ENCODE measurements around the gene EHD2. TPM values are rescaled to one million over a fixed set of nuclear protein-coding genes. Genes with fewer than 3 reads are reported as not detected.

The EHD2 gene
- total and polyA plus RNA-seq, 2 of the 4 experiments (the other 2 are of a cell fraction) = 35.3 to 181 TPM

- no peak overlapping the region for H2AFZ ChIP-seq (replicated peaks; ENCODE audit: low read length, poor library complexity)
- no peak overlapping the region for H4K5ac ChIP-seq (ENCODE audit: low read depth, low read length)
- DNase-seq (no peak), ATAC-seq (ENCODE audit: low read depth) (no peak)
- no peak overlapping the region for H2BK15ac ChIP-seq (ENCODE audit: low read depth, low read length)
- POLR2A ChIA-PET (ENCODE audit: unreplicated experiment) = no interaction called here
- H3K36me3 ChIP-seq (ENCODE audit: control insufficient read depth, insufficient read depth, low read length) = no peaks in the 10 kb centered on the region
- no TSS peak for BruUV-seq (replicated peaks)
- H2AK9ac ChIP-seq (replicated peaks; ENCODE audit: low read depth, low read length, poor library complexity) = no peak overlapping the region
- no peak overlapping the region for H3K4me2 ChIP-seq (ENCODE audit: low read depth, low read length)
- H3K27ac ChIP-seq (ENCODE audit: insufficient read depth, low read length) = no peak overlapping the region
- no peaks in the 10 kb centered on the region; the same call in 1 of the 2 replicates for H3K9me1 ChIP-seq (ENCODE audit: insufficient read depth, low read length)
- CTCF ChIA-PET = interaction anchor here (1.0 kb wide), 1 partner anchor 24 kb away, joined by 3 read pairs; no protein-coding TSS in a partner anchor
- H3K18ac ChIP-seq (ENCODE audit: low read depth, low read length) = no peak overlapping the region
- intact Hi-C loops (cut with micrococcal nuclease) (no loop called here), in situ Hi-C loops (cut with MboI; ENCODE audit: low sequenced_read_pairs) (no loop called here), dilution Hi-C loops (cut with HindIII; ENCODE audit: low sequenced_read_pairs, unreplicated experiment) (no loop called here)
- no peak overlapping the region for H3K4me3 ChIP-seq (ENCODE audit: insufficient read depth, low read depth, low read length)
- no peak overlapping the region for H2BK120ac ChIP-seq (ENCODE audit: low read depth, low read length)
- no peak overlapping the region for H4K91ac ChIP-seq (ENCODE audit: insufficient read depth, low read depth, low read length)
- H3K9me3 ChIP-seq (ENCODE audit: control insufficient read depth, insufficient read depth, low read length) = no peaks in the 10 kb centered on the region
- H2BK5ac ChIP-seq (ENCODE audit: low read depth, low read length, poor library complexity, severe bottlenecking) = no peak overlapping the region
- H2BK20ac ChIP-seq (ENCODE audit: low read depth, low read length) = no peak overlapping the region
- no peak overlapping the region for H3K56ac ChIP-seq (ENCODE audit: extremely low read depth, insufficient read depth, low read length)
- no peak overlapping the region for H3K4ac ChIP-seq (ENCODE audit: low read depth, low read length)
- no peaks in the 10 kb centered on the region for H4K20me1 ChIP-seq (ENCODE audit: insufficient read depth, low read length)
- no peak overlapping the region for H3K23ac ChIP-seq (ENCODE audit: low read depth, low read length)
- H4K8ac ChIP-seq (ENCODE audit: low read depth in 2 of 2, low read length in 2 of 2) = no peak overlapping the region
- H2AK5ac ChIP-seq (ENCODE audit: low read depth, low read length) = no peak overlapping the region
- no peak overlapping the region for H3K14ac ChIP-seq (replicated peaks; ENCODE audit: low read depth, low read length)
- H3K4me1 ChIP-seq (ENCODE audit: control insufficient read depth, insufficient read depth, low read length) = no peaks in the 10 kb centered on the region
- no peak overlapping the region for H3K9ac ChIP-seq (ENCODE audit: low read depth, low read length)
- H3K27me3 ChIP-seq (ENCODE audit: control insufficient read depth, insufficient read depth, low read length) = peaks cover 9% of the 10 kb centered on the region
- no CpG with 5 or more reads among the region's 2 CpGs for whole genome bisulfite sequencing, 2 experiments (ENCODE audit: extremely low coverage in 2 of 2, insufficient read length in 1 of 2)
- TF ChIP-seq BHLHE40 (IDR thresholded peaks at IDR 0.05; ENCODE audit: low read depth, low read length) (no peak), SMC3 (IDR thresholded peaks at IDR 0.05; ENCODE audit: low read depth, low read length) (no peak), MXI1 (IDR thresholded peaks at IDR 0.05; ENCODE audit: borderline replicate concordance, low read depth, low read length) (no peak), NFE2L2 (IDR thresholded peaks at IDR 0.05; ENCODE audit: low read depth, low read length) (no peak), ELK1 (IDR thresholded peaks at IDR 0.05; ENCODE audit: borderline replicate concordance, low read depth, low read length) (no peak), CTCF (conservative IDR thresholded peaks at IDR 0.05; ENCODE audit: low read depth, low read length) (no peak), RAD21 (IDR thresholded peaks at IDR 0.05; ENCODE audit: low read length) (no peak), FOS (IDR thresholded peaks at IDR 0.05; ENCODE audit: low read depth, low read length) (no peak), MAZ (IDR thresholded peaks at IDR 0.05; ENCODE audit: borderline replicate concordance, low read depth, low read length) (no peak), USF2 (IDR thresholded peaks at IDR 0.05; ENCODE audit: low read depth, low read length) (no peak), RCOR1 (IDR thresholded peaks at IDR 0.05; ENCODE audit: insufficient replicate concordance, low read length) (no peak), MAFK (IDR thresholded peaks at IDR 0.05; ENCODE audit: low read depth, low read length) (no peak), CHD1 (IDR thresholded peaks at IDR 0.05; ENCODE audit: low read depth, low read length) (no peak), RFX5 (IDR thresholded peaks at IDR 0.05; ENCODE audit: low read depth, low read length) (no peak), POLR2A (IDR thresholded peaks at IDR 0.05; ENCODE audit: low read depth, low read length) (no peak), CEBPB (IDR thresholded peaks at IDR 0.05; ENCODE audit: low read depth, low read length) (no peak)
- no peaks in the 10 kb centered on the region for H3K79me1 ChIP-seq (ENCODE audit: low read depth in 1 of 2, low read length in 2 of 2)
Observed at GRCh38 chr19:47767349-47767748, 54.1 kb downstream of the EHD2 start.

Measured in IMR-90 (cell line).